HG03565 (cell line): Measurements from ENCODE around the gene MTHFD1L.
"Not testable (repeated sequence)": the region's sequence is repeated elsewhere in the genome, so short reads cannot be mapped to it uniquely, and the experiment has no call there.

Source experiments
- ATAC-seq: cut with Tn5 transposase; IDR thresholded peaks from one replicate; pipeline ENCODE4 v1.9.1; 2021; ENCODE audit warnings: mild to moderate bottlenecking, moderate library complexity; ENCODE audit not compliant: unreplicated experiment

MTHFD1L gene

DNA sequence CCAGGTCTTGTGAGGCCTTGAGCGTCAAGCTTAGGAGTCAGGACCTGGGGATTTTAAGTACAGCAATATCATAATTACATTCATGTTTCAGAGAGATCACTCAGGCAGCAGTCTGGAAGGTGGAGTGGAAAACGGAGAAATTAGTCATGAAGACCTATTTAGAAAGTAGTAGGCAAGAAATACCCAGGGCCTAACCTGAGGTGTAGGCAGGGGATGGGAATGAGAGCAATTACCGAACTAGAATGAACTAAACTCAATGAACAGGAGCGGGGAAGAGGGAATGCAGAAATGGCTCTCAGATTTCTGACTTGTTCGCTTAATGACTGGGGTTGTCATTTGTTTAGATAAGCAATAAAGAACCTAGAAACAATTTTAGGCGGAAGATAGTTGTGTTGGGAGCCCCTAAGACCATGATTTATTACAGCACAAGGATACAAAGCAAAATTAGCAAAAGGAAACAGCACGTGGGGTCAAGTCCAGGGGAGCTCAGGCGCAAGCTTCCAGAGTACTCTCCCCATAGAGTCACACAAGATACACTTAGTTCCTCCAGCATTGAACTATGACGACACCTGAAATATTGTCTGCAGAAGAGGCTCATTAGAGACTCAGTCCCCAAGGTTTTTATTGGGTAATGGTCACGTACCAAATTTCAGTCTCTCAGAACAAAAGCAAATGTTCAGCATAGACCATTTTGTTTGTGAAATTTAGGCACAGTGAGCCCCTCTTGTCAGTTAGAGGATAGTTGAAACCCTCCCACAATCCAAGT, 195.4 kb downstream of the MTHFD1L start:
- ATAC-seq, result no peak

DNA sequence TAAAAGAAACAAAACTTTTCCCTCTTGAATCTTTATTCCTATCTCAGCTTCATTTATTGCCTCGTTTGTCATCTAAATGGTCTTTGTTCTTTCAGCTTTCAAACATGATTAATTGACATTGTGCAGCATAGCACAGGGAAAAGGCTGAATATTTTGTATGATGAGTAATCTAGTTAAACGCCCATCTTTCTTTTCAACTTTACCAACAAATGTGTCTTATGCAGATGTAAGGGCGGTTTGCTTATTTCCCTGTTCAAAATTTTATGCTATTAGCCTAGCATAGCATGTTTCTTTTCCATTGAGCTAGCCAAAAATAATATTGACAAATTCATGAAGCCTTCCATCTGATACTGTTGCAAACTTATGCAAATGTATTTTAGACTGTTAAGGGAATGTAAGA, 197.8 kb downstream of the MTHFD1L start:
- ATAC-seq, result no peak

DNA sequence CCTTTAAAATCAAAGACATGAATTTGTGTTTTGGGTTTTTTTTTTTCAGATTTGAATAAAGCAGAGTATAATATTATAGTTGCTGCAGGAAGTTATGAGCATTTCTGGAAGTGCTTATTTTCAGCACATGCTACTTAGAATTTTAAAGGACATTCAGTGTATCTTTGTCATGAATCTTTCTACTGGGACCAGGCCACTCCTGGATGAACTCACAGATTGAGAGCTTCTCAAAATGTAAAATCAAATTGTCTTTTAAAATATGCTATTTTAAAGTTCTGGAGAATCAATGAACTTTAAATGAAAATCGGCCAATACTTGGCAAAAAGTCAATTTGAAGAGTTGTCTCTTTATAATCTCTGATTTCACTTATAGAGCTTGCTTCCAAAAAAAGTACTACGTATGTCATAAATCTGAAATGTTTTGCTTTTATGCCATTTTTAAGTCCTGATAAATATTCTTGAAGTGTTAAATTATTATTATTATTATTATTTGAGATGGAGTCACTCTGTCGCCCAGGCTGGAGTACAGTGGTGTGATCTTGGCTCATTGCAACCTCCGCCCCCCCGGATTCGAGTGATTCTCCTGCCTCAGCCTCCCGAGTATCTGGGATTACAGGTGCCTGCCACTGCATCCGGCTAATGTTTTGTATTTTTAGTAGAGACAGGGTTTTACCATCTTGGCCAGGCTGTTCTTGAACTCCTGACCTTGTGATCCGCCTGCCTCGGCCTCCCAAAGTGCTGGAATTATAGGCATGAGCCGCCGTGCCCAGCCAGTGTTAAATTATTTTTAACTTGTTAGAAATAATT, 198.5 kb downstream of the MTHFD1L start:
- ATAC-seq, result no peak

GRCh38 chr6:151065027-151065815, 199.7 kb downstream of the MTHFD1L start:
- no peak for ATAC-seq

DNA sequence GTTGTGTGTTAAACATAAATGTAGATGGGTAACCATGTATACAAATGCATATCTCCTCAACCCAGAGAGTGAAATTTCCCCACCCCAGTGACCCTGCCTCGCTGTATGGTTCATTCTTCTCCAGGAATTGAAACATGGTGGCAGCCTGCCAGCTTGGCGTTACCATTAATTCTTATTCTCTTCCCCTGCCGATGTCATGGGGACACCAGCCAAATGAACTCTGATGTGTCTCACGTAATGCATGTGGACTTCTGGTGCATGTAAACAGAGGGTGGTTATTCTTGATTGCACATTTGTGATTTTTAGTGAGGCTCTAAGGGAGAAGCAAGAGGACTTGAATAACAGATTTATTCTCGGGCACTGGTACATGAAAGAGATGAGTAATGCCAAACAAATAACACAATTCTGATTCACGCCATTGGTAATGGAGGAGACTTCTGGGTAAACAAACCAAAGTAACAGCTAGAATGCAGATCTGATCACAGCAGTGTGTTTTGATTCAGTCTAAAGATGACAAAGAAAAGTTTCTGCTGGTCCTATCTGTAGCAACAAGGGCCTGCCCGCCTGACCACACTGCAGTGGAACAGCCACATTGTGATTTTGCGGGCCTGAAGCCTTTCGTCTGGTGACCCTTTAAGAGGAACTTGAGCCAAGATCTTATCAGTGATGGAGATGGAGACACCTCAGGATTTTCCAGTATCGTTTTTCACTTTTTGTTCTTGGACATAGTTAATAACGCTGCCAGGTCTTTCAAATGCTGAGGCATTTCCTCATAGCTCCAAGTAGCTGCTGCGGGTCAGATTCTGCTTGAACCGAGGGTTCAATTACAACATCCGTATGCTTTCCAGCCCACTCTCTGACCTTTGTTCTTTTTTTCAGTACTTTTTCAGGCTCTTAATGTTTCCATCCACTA, 202.4 kb downstream of the MTHFD1L start:
- ATAC-seq, result no peak

GRCh38 chr6:151068761-151069312, 203.3 kb downstream of the MTHFD1L start:
- ATAC-seq, result no peak

DNA sequence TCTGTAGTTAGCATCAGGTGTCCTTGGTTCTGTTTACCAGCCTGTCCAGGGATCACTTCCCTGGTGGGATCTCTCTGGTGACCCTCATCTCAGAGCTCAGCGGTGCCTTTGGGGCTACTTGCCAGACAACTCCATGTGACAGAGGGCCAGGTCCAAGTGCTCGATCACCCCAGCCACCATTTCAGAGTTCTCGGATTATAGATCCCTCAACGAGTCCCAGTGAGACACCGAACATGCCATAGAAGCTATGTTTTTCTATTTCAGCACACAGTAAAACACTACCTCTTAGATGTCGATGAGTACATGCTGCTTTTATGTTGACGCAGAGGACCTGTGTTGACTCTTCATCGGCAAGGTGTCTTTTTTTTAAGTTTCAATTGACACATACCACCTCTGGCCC, 204.1 kb downstream of the MTHFD1L start:
- ATAC-seq, result no peak

- no peak for ATAC-seq
Observed at GRCh38 chr6:151070631-151071051, 205.1 kb downstream of the MTHFD1L start.

- ATAC-seq, result no peak
Observed at GRCh38 chr6:151071295-151071694, 205.8 kb downstream of the MTHFD1L start.

DNA sequence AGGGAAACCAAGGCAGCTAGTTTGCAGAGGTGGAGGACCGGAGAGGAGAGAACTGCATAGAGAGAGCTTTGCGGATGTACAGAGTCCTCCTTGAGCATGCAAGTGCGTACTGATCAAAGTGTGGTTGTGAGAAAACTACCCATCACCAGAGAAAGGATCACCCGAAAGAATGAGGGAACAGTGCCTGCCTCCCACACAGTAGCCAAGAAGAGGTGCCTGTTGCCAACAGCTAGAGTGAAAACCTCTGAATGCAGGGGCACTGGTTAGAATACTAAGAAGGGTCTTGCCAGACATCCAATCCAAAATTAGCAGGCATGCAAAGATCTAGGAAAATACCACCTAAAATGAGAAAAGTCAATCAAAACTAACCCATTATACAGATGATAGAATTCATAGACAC, 207.6 kb downstream of the MTHFD1L start:
- no peak for ATAC-seq

DNA sequence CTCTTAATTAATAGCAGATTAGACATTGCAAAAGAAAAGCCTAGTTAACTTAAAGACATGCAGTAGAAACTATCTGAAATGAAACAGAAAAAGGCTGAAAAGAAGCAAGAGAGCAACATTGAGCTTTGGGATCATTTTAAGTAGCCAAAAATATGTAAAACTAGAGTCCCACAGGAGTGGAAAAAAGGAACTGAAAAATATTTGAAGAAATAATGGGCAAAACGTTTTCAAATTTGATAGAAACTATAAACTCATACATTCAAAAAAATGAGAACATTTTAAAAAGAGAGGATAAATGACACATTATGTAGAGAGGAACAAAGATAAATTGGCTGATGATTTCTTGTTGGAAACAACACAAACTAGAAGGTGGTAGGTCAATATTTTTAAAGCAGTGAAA, 208.2 kb downstream of the MTHFD1L start:
- ATAC-seq, result no peak

DNA sequence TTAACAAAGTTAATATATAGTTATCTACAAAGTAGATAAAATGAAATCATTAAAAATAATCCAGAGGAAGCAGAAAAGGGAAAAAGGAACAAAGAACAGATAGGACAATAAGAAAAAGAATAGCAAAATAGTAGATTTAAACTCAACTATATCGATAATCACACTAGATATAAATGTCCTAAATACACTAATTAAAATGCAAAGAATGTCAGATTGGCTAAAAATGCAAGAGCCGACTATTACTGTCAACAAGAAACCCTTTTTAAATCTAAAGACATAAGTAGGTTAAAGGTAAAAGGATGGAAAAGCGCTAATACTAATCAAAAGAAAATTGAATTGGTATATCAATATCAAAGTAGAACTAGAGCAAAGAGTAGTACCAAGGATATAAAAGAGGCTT, 209.5 kb downstream of the MTHFD1L start:
- ATAC-seq, result no peak

DNA sequence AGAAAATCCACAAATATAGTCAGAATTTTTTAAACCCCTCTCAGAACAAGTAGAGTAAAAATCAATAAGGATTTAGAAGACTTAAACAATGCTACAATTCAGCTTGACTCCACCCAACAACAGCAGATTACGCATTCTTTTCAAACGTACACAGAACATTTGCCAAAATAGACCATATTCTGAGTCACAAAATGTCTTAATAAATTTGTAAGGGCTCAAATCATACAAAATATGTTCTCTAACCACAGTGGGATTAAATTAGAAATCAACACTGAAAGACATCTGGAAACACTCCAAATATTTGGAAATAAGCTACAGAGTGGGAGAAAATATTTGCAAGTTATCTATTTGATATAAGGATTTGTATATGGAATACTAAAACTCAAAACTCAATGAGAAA, 210.0 kb downstream of the MTHFD1L start:
- no peak for ATAC-seq

DNA sequence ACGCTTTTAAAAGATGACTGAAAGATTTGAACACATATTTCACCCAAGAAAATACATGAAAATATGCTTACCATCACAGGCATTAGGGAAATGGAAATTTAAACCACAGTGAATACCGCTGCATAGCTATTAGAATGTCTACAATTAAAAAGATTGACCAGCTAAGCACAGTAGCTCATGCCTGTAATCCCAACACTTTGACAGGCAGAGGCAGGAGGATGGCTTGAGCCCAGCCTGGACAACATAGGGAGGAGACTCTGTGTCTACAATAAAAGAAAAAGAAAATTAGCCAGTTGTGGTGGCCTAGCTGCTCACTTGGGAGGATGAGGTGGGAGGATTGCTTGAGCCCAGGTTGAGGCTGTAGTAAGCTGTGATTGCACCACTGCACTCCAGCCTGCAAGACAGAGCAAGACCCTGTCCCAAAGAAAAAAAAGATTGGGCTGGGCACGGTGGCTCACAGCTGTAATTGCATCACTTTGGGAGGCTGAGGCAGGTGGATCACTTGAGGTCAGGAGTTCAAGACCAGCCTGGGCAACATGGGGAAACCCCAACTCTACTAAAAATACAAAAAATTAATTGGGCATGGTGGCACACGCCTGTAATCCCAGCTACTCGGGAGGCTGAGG, 210.5 kb downstream of the MTHFD1L start:
- no peak for ATAC-seq

- no peak for ATAC-seq
Observed at GRCh38 chr6:151078655-151079054, 213.2 kb downstream of the MTHFD1L start.

DNA sequence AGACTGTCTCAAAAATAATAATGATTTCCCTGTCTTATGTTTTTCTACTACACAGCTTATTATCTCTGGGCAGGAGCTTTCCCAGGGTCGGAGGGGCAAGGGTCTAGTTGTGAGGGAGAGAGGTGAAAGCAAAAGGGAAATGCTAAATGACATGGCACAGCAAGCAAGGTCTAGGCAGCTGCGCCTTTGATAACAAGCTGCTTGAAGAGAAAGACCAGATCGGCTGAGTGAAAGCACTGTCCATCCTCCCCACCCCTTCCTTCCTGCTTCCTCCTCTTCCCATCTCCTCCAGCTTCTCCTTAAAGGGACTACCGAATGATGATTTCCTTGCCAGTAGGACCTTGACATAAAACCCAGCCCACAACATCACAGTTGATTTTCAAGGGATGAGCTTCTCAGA, 216.2 kb downstream of the MTHFD1L start:
- ATAC-seq, result no peak

- ATAC-seq, result no peak
Observed at GRCh38 chr6:151082079-151082478, 216.6 kb downstream of the MTHFD1L start.

DNA sequence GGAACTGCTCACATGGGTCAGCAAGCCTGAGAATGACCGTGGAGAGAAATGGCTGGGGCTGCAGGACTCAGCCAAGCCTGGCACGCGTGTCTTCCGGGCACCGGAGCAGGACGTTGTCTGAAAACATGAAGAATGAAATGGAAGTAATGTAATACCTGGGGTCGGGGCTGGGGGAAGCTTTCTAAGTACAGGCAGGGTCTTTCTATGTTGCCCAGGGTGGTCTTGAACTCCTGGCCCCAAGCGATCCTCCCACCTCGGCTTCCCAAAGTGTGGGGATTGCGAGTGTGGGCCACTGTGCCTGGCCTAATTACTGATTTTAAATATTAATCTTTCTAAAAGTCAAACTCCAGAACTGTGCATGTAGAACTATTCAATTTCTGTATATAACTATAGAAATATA, 218.8 kb downstream of the MTHFD1L start:
- ATAC-seq, result no peak

GRCh38 chr6:151087055-151087454, 221.6 kb downstream of the MTHFD1L start:
- not testable (repeated sequence) for ATAC-seq
